Thyroid gland (tissue), 4 donors: ENCODE data around the gene TNNI3.

Source experiments
- CTCF ChIP-seq, 6 experiments: fragments of 200-600 bp in 3 of 6; fragments of 450-650 bp in 3 of 6; sonication (generic) in 3 of 6; IDR thresholded peaks; one replicate each; pipeline ENCODE4 v1.5.1; 2016 to 2019; ENCODE audit warnings: antibody characterized with exemption in 6 of 6, mild to moderate bottlenecking in 2 of 6, inconsistent platforms in 1 of 6, moderate library complexity in 1 of 6
- POLR2A ChIP-seq, 2 donors: fragments of 450-650 bp; IDR thresholded peaks; one replicate each; pipeline ENCODE4 v1.6.1; 2017; ENCODE audit warnings: antibody characterized with exemption in 2 of 2, mild to moderate bottlenecking in 2 of 2, moderate library complexity in 1 of 2

GRCh38 chr19:55114566-55115145, 42.9 kb downstream of the TNNI3 start:
- no peak for TF ChIP-seq CTCF (IDR thresholded peaks at IDR 0.05)
- TF ChIP-seq POLR2A (IDR thresholded peaks at IDR 0.05) = no peak
